MCF 10A (cell line): ENCODE data around the gene BRCC3. TPM values are rescaled to one million over a fixed set of nuclear protein-coding genes. Genes with fewer than 3 reads are reported as not detected.

ENCODE experiments used
- BruUV-seq: library from RNA; stranded (reverse); fragments of 400-500 nt; replicated peaks from 2 replicates; lab custom pipeline; 2021; lab: Mats Ljungman, UMichigan
- CTCF ChIA-PET: fragments of 300-600 bp; sonication (Branson Sonifier 250); formaldehyde crosslinking; extraction: SDS; loops from one replicate; lab custom pipeline; 2021; ENCODE audit warnings: antibody characterized with exemption, inconsistent platforms; lab: Yijun Ruan, JAX
- POLR2A ChIA-PET: fragments of 300-600, 350-650 bp; sonication (Branson Sonifier 250); formaldehyde crosslinking; extraction: SDS; loops from one replicate; lab custom pipeline; 2020; ENCODE audit warnings: antibody characterized with exemption, inconsistent platforms; lab: Yijun Ruan, JAX
- DNase-seq: peaks from one replicate; pipeline ENCODE4 v3.0.0-alpha.2; 2018; ENCODE audit not compliant: unreplicated experiment
- H3K27ac Mint-ChIP-seq: one replicate; pipeline ENCODE4 v1.8.0; 2022; ENCODE audit warnings: mild to moderate bottlenecking, low read depth, mixed read lengths; ENCODE audit not compliant: unreplicated experiment
- H3K27me3 Mint-ChIP-seq: one replicate; pipeline ENCODE4 v1.8.0; 2022; ENCODE audit warnings: mixed read lengths; ENCODE audit not compliant: insufficient read depth, unreplicated experiment
- H3K36me3 Mint-ChIP-seq: one replicate; pipeline ENCODE4 v1.8.0; 2022; ENCODE audit warnings: mild to moderate bottlenecking, moderate library complexity, mixed read lengths; ENCODE audit not compliant: insufficient read depth, unreplicated experiment
- H3K4me1 Mint-ChIP-seq: one replicate; pipeline ENCODE4 v1.8.0; 2022; ENCODE audit warnings: mixed read lengths; ENCODE audit not compliant: insufficient read depth, unreplicated experiment
- H3K4me3 Mint-ChIP-seq: one replicate; pipeline ENCODE4 v1.8.0; 2022; ENCODE audit warnings: mild to moderate bottlenecking, moderate library complexity, mixed read lengths; ENCODE audit not compliant: unreplicated experiment
- H3K9me3 Mint-ChIP-seq: one replicate; pipeline ENCODE4 v1.8.0; 2022; ENCODE audit warnings: mixed read lengths; ENCODE audit not compliant: unreplicated experiment
- intact Hi-C: fragments of 100-400 bp; cut with micrococcal nuclease; formaldehyde crosslinking; loops from 2 replicates; pipeline ENCODE4 v1.14.1; 2022
- total RNA-seq: library from RNA; stranded (reverse); gene quantifications from 2 replicates; pipeline ENCODE4 v1.2.3, GENCODE V29; 2022
- TF ChIP-seq, protein P1 (sequence below): fragments of 200-600 bp; IDR thresholded peaks from one replicate; pipeline ENCODE4 v1.8.0; 2022; ENCODE audit warnings: antibody characterized with exemption, mild to moderate bottlenecking; ENCODE audit not compliant: unreplicated experiment

Gene BRCC3
- total RNA-seq, 1 experiment from 2014 or later = 21.1 TPM

DNA sequence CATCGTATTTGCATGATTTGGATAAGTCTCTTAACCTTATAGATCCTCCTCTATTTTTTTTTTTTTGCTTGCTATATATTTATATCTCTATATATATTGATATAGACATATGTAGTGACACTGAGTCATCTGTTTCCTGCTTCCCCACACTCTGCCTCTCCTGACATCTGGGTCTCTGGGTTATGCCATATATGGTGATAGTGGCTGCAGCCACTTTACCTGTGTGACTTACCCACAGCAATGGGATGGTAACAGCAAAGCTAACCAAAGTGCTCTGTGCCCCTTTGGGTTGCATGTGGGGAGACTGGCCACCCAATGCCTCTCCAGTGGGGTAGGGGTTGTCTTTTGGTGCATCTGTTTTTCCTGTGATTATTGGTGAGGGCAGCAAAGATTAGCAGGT, 14.8 kb upstream of the BRCC3 start:
- no TSS peak for BruUV-seq
- no peak for DNase-seq
- intact Hi-C loops = no loop called here
- Mint-ChIP-seq H3K36me3 (peaks cover 34% of the 10 kb centered on the region), H3K27ac (no peak overlapping the region), H3K27me3 (peaks cover 23% of the 10 kb centered on the region), H3K9me3 (no peaks in the 10 kb centered on the region), H3K4me1 (no peaks in the 10 kb centered on the region), H3K4me3 (no peak overlapping the region)
- ChIA-PET CTCF (interaction anchor here (0.7 to 3.7 kb wide), 18 partner anchors 8 to 139 kb away, joined by 3 to 37 read pairs (median 4); partner anchors contain the start of gene FUNDC2), POLR2A (interaction anchor here (1.1 to 2.4 kb wide), 3 partner anchors 9 to 30 kb away, joined by 4 to 11 read pairs (median 7); partner anchors contain the start of gene FUNDC2)
- TF ChIP-seq, protein P1, sequence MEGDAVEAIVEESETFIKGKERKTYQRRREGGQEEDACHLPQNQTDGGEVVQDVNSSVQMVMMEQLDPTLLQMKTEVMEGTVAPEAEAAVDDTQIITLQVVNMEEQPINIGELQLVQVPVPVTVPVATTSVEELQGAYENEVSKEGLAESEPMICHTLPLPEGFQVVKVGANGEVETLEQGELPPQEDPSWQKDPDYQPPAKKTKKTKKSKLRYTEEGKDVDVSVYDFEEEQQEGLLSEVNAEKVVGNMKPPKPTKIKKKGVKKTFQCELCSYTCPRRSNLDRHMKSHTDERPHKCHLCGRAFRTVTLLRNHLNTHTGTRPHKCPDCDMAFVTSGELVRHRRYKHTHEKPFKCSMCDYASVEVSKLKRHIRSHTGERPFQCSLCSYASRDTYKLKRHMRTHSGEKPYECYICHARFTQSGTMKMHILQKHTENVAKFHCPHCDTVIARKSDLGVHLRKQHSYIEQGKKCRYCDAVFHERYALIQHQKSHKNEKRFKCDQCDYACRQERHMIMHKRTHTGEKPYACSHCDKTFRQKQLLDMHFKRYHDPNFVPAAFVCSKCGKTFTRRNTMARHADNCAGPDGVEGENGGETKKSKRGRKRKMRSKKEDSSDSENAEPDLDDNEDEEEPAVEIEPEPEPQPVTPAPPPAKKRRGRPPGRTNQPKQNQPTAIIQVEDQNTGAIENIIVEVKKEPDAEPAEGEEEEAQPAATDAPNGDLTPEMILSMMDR = no peak

DNA sequence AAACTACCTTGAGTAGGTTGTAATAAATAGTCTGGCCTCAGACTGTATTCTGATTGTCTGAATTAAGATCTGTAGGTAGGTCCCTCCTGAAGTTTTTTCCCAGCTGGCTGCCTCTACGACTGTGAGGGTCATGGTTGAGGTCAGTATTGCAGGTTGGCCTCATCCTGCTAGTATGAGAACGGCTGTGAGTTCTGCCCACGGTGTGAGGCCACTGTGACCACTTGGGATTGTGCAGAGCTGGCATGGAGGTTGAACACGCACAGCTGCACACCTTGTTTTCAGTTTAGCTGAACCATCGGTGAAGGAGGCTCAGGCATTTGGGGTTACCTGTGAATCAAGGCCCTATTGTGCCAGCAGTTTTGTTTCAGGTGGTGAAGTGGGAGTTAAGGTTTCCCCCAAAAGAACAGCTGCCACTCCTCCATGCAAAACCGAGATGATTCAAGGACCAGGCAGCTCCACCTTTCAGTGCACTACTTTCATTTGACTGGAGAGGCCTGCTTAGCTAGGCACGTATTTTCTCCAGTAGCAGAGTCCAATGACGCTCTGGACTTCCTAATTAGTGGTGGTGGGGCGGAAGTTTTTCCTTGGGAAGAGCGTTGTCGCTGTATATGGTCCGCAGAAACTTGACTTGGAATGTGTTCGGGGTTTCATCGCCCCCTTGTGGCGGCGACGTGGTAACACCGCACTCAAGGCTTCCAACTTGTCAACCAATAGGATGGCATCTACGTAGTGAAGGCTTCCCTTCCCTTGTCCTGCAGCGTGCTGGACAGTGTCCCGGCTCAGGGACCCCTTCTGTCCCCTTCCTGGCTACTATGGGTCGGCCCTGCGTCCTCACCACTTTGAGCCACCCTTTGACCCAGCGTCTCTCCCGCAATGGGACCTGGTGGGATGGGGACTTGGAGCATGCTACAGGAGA, 14.2 kb upstream of the BRCC3 start:
- H3K27ac Mint-ChIP-seq = no peak overlapping the region
- POLR2A ChIA-PET = interaction anchor here (0.6 to 2.4 kb wide), 4 partner anchors 8 to 567 kb away, joined by 3 to 11 read pairs (median 6); partner anchors contain the start of genes FUNDC2 and SLC10A3
- no peak overlapping the region for H3K4me3 Mint-ChIP-seq
- peaks cover 29% of the 10 kb centered on the region for H3K27me3 Mint-ChIP-seq
- H3K4me1 Mint-ChIP-seq = no peaks in the 10 kb centered on the region
- CTCF ChIA-PET = interaction anchor here (0.7 to 3.7 kb wide), 19 partner anchors 7 to 140 kb away, joined by 3 to 37 read pairs (median 3); partner anchors contain the start of gene FUNDC2
- H3K9me3 Mint-ChIP-seq = no peaks in the 10 kb centered on the region
- peaks cover 36% of the 10 kb centered on the region for H3K36me3 Mint-ChIP-seq
- intact Hi-C loops = loop anchor here (1.0 kb wide), 3 partner anchors 70 to 139 kb away; no protein-coding TSS in a partner anchor
- BruUV-seq = no TSS peak
- peak; percentile 70 for DNase-seq
- TF ChIP-seq, protein P1 = peak; percentile 68

DNA sequence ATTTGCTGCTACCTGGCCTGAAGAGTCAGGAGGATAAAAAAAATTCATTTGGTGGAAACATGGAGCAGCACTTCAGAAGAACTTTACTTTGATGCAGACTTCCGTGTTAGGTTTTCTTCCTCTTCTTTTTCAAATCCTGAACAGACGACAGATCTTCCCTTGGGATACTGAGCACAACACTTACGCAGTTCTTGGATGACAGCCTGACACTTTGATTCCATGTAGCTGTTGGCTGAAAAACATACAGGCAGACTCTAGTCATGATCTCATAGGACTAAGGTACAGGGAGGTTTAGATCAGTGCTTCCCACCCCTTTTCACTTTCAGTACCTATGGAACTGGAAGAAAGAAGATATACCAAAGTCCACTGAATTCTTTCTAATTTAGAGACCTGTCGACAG, 9.5 kb upstream of the BRCC3 start:
- peaks cover 12% of the 10 kb centered on the region for H3K4me1 Mint-ChIP-seq
- H3K4me3 Mint-ChIP-seq = no peak overlapping the region
- no peaks in the 10 kb centered on the region for H3K9me3 Mint-ChIP-seq
- CTCF ChIA-PET = interaction anchor here (0.6 to 2.1 kb wide), 5 partner anchors 13 to 144 kb away, joined by 3 to 11 read pairs (median 3); no protein-coding TSS in a partner anchor
- intact Hi-C loops = no loop called here
- peaks cover 31% of the 10 kb centered on the region for H3K36me3 Mint-ChIP-seq
- no peak overlapping the region for H3K27ac Mint-ChIP-seq
- POLR2A ChIA-PET = interaction anchor here (3.3 kb wide), 1 partner anchor 34 kb away, joined by 21 read pairs; the partner anchor contains the start of gene FUNDC2
- BruUV-seq = no TSS peak
- TF ChIP-seq, protein P1 = no peak
- peaks cover 10% of the 10 kb centered on the region for H3K27me3 Mint-ChIP-seq
- DNase-seq = no peak
